ENCODE results near the gene PSG2.
"Not testable (repeated sequence)": the region's sequence is repeated elsewhere in the genome, so short reads cannot be mapped to it uniquely, and the experiment has no call there.

GRCh38 chr19:43120433-43121026 is 38.0 kb upstream of the PSG2 start:
- TF ChIP-seq, protein P1, sequence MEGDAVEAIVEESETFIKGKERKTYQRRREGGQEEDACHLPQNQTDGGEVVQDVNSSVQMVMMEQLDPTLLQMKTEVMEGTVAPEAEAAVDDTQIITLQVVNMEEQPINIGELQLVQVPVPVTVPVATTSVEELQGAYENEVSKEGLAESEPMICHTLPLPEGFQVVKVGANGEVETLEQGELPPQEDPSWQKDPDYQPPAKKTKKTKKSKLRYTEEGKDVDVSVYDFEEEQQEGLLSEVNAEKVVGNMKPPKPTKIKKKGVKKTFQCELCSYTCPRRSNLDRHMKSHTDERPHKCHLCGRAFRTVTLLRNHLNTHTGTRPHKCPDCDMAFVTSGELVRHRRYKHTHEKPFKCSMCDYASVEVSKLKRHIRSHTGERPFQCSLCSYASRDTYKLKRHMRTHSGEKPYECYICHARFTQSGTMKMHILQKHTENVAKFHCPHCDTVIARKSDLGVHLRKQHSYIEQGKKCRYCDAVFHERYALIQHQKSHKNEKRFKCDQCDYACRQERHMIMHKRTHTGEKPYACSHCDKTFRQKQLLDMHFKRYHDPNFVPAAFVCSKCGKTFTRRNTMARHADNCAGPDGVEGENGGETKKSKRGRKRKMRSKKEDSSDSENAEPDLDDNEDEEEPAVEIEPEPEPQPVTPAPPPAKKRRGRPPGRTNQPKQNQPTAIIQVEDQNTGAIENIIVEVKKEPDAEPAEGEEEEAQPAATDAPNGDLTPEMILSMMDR (IDR thresholded peaks at IDR 0.05), result not testable (repeated sequence)
- TF ChIP-seq EZH2 (IDR thresholded peaks at IDR 0.05), result not testable (repeated sequence)

Measured in neural progenitor cell (in vitro differentiated cells).